Esophagus squamous epithelium (tissue), 5 donors: ENCODE measurements around the gene UCHL1. TPM values are rescaled to one million over a fixed set of nuclear protein-coding genes. Genes with fewer than 3 reads are reported as not detected.

Source experiments
- DNase-seq: peaks from one replicate; lab custom pipeline; 2025; lab: John Stamatoyannopoulos, UW
- H3K27ac ChIP-seq, 4 donors: fragments of 200-600 bp; sonication (generic); one replicate each; pipeline ENCODE4 v1.5.1; 2016 to 2019; ENCODE audit warnings: mild to moderate bottlenecking in 1 of 4
- H3K27me3 ChIP-seq, 4 donors: fragments of 200-600 bp; sonication (generic); 1 replicate in 3 of 4; 2 replicates in 1 of 4; pipeline versions ENCODE4 v1.5.1 to v1.6.0; 2017 to 2021; ENCODE audit warnings: antibody characterized with exemption in 1 of 4
- H3K36me3 ChIP-seq, 3 donors: fragments of 200-600 bp; sonication (generic); one replicate each; pipeline ENCODE4 v1.5.1; 2016 to 2019
- H3K4me1 ChIP-seq, 3 donors: fragments of 200-600 bp; sonication (generic); one replicate each; pipeline ENCODE4 v1.5.1; 2017 to 2019
- H3K4me3 ChIP-seq, 4 donors: fragments of 200-600 bp; sonication (generic); 1 replicate in 3 of 4; 2 replicates in 1 of 4; pipeline ENCODE4 v1.5.1; 2016 to 2019; ENCODE audit warnings: mild to moderate bottlenecking in 2 of 4, moderate library complexity in 1 of 4
- H3K9me3 ChIP-seq, 3 donors: fragments of 200-600 bp; sonication (generic); one replicate each; pipeline ENCODE4 v1.5.1; 2016 to 2019
- CTCF ChIP-seq, 6 experiments: fragments of 450-650 bp in 4 of 6; fragments of 200-600 bp in 2 of 6; sonication (generic) in 2 of 6; IDR thresholded peaks; one replicate each; pipeline ENCODE4 v1.5.1; 2016 to 2019; ENCODE audit warnings: antibody characterized with exemption in 6 of 6, mild to moderate bottlenecking in 4 of 6, moderate library complexity in 4 of 6
- POLR2A ChIP-seq, 4 donors: fragments of 450-650 bp; IDR thresholded peaks; one replicate each; pipeline ENCODE4 v1.6.1; 2017; ENCODE audit warnings: antibody characterized with exemption in 4 of 4, mild to moderate bottlenecking in 4 of 4, moderate library complexity in 3 of 4
- WGBS, 2 donors: methylation state at CpG; one replicate each; pipeline ENCODE4 v1.1.5; 2018; 5-methylcytosine and 5-hydroxymethylcytosine counted together
- intact Hi-C: fragments of 100-400 bp; cut with DNase I; formaldehyde crosslinking; loops from one replicate; pipeline ENCODE4 v1.15.0; 2022
- total RNA-seq, 4 donors: library from RNA; depleted of rRNA; stranded (reverse); fragments of >200 nt; gene quantifications; one replicate each; pipeline ENCODE4 v1.1.0, GENCODE V29; 2016
- donor health status: DM: yes; HTN: yes; CAD: no.

Gene UCHL1
- total RNA-seq, 4 donors from 2014 or later: 3.9 to 9.6 (median 9.0) TPM

GRCh38 chr4:41287005-41287404 is 30.3 kb downstream of the UCHL1 start:
- H3K27me3 ChIP-seq: no peaks in the 10 kb centered on the region
- intact Hi-C loops: loop anchor here (10.0 kb wide), 1 partner anchor 598 kb away; no protein-coding TSS in a partner anchor
- no peaks in the 10 kb centered on the region for H3K4me1 ChIP-seq
- 88 to 91% methylated on average over 1 of the region's 1 CpG for WGBS, 2 donors
- no peak for TF ChIP-seq CTCF (IDR thresholded peaks at IDR 0.05)
- no peak for TF ChIP-seq POLR2A (IDR thresholded peaks at IDR 0.05)
- no peak overlapping the region for H3K27ac ChIP-seq
- H3K36me3 ChIP-seq: no peaks in the 10 kb centered on the region
- H3K4me3 ChIP-seq: no peak overlapping the region
- DNase-seq: no peak
- H3K9me3 ChIP-seq: no peaks in the 10 kb centered on the region

DNA sequence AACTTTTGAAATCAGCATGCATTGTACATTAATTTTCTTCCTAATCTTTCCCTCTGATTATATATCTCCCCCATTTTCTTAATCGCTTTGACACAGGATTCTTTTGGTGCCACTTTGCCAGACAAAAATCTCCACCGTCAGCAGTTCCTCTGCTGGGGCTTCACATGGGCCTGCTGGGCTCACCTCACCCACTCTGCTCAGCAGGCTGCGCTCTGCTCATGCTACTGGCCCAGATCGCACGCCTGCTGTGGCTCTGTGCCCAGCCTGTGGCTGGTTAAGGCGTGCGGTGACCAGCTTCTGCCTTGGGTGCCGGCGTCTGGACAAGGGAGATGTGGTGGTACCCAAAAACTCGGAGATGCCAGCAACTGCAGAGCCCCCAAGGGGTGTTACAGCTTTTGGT is 31.1 kb downstream of the UCHL1 start:
- Histone ChIP-seq H3K36me3 (no peaks in the 10 kb centered on the region), H3K4me3 (no peak overlapping the region), H3K27ac (no peak overlapping the region), H3K4me1 (no peaks in the 10 kb centered on the region), H3K9me3 (no peaks in the 10 kb centered on the region), H3K27me3 (no peaks in the 10 kb centered on the region)
- 71 to 87% methylated on average over 3 to 4 of the region's 10 CpGs for WGBS, 2 donors
- TF ChIP-seq POLR2A (IDR thresholded peaks at IDR 0.05) (no peak), CTCF (IDR thresholded peaks at IDR 0.05) (no peak)
- intact Hi-C loops: loop anchor here (10.0 kb wide), 1 partner anchor 597 kb away; no protein-coding TSS in a partner anchor
- DNase-seq: no peak

GRCh38 chr4:41288254-41288653 is 31.5 kb downstream of the UCHL1 start:
- intact Hi-C loops: loop anchor here (10.0 kb wide), 1 partner anchor 597 kb away; no protein-coding TSS in a partner anchor

DNA sequence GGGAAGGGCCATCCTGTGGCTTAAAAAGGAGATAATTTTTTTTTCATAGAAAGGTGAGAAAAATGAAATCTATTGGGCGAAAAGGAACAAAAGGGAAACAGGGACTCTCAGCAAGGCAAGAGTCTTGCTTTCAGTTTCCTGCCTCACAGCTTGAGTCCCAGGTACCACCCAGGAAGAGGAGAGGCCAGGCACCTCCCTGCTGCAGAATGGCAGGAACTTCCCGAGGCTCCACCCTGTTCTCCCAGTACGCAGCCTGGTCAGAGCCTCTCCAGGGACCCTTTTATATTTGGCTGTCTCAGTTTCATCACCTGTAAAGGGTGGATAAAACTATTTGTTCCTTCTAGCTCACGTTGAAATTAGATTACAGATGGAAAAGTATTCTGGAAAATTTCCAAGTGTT is 33.8 kb downstream of the UCHL1 start:
- Histone ChIP-seq H3K9me3 (peaks cover 0 to 10% (median 0%) of the 10 kb centered on the region in 3 donors), H3K4me3 (no peak overlapping the region), H3K36me3 (no peaks in the 10 kb centered on the region), H3K27ac (no peak overlapping the region), H3K27me3 (no peaks in the 10 kb centered on the region), H3K4me1 (no peaks in the 10 kb centered on the region)
- intact Hi-C loops: no loop called here
- TF ChIP-seq CTCF (IDR thresholded peaks at IDR 0.05) (no peak), POLR2A (IDR thresholded peaks at IDR 0.05) (no peak)
- DNase-seq: no peak
- 66 to 71% methylated on average over 4 of the region's 4 CpGs for WGBS, 2 donors

More at GRCh38 chr4:41288254-41288653, 31.5 kb downstream of the UCHL1 start:
- H3K4me3 ChIP-seq: no peak overlapping the region
- no peak for DNase-seq
- TF ChIP-seq CTCF (IDR thresholded peaks at IDR 0.05): no peak
- TF ChIP-seq POLR2A (IDR thresholded peaks at IDR 0.05): no peak
- 76 to 82% methylated on average over 4 to 10 of the region's 10 CpGs for WGBS, 2 donors
- H3K27ac ChIP-seq: no peak overlapping the region
- no peaks in the 10 kb centered on the region for H3K27me3 ChIP-seq
- no peaks in the 10 kb centered on the region for H3K36me3 ChIP-seq
- H3K9me3 ChIP-seq: no peaks in the 10 kb centered on the region
- H3K4me1 ChIP-seq: no peaks in the 10 kb centered on the region

DNA sequence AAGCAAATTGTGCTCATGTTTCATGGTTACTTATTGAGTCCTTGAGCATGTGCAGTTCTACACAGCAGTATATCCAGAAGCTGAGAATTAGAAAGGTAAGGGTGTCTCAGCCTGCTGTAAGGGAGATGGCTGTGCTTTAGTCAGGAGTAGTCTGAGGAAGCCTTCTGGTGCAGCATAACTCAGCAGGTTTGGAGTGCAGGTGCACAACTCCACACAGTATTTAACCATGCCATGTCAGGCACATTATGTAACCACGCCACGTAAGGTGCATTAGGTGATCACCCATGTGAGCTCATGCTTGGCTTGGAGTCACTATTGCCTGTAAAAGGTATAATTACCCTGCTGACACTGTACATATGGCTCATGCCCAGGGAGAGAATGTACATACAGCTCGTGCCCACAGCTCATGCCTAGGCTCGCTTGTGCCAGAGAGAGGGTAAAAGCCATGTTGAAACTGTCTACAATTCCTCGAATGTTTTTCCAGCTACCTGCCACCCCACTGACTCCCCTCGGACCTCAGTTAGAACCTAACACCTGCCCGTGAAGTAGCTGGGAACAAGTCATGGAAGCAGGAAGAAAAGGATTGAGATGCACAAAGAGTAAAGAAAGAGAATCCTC is 37.8 kb downstream of the UCHL1 start:
- intact Hi-C loops: no loop called here
- H3K27ac ChIP-seq: no peak overlapping the region
- no peaks in the 10 kb centered on the region for H3K27me3 ChIP-seq
- peaks cover 0 to 10% (median 0%) of the 10 kb centered on the region in 3 donors for H3K9me3 ChIP-seq
- H3K4me1 ChIP-seq: no peaks in the 10 kb centered on the region
- TF ChIP-seq POLR2A (IDR thresholded peaks at IDR 0.05): no peak
- no peak for TF ChIP-seq CTCF (IDR thresholded peaks at IDR 0.05)
- DNase-seq: no peak
- no peak overlapping the region for H3K4me3 ChIP-seq
- 89% methylated on average over 6 to 7 of the region's 7 CpGs for whole genome bisulfite sequencing, 2 donors
- no peaks in the 10 kb centered on the region for H3K36me3 ChIP-seq
